Measurements from ENCODE around the gene KCNK1.

Gene KCNK1

DNA sequence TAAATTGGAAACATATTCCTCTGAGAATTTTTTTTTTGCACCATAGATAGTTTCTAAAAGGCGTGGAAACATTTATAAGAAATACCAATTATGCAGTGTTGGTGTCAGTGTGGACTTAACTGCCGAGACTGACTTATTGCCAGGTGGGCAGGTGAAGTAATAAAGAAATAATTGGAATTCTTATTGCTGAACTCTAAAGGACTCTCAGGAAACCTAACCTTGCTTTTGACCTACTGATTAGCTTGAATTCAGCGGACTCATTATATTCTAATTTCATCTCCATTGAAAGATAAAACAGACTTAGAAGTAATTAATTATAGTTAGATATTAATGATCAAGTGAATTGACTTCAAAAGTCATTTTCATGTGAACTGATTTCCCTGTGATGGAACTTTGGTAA is 26.3 kb downstream of the KCNK1 start:
- DNase-seq: no peak

- DNase-seq: no peak
Measured at GRCh38 chr1:233641029-233641428, 27.1 kb downstream of the KCNK1 start.

DNA sequence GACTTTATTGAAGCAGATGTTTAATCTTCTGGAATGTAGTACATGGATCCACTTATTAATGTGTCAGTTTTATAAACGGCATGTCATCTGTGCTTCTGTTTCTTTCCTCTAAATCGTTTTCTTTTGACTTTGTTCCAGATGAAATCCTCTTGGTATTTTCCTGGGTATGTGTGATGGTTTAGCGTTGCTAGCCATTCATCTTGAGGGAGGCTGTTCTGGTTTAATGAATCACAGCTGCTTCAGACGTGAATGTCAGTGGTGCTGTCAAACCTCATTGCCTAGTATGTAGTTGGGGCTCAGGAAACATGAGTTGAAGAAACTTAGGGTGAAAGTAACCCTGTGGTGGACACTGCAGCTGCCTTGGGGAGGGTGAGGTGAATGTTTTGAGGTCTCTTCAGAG is 33.2 kb downstream of the KCNK1 start:
- no peak for DNase-seq

DNA sequence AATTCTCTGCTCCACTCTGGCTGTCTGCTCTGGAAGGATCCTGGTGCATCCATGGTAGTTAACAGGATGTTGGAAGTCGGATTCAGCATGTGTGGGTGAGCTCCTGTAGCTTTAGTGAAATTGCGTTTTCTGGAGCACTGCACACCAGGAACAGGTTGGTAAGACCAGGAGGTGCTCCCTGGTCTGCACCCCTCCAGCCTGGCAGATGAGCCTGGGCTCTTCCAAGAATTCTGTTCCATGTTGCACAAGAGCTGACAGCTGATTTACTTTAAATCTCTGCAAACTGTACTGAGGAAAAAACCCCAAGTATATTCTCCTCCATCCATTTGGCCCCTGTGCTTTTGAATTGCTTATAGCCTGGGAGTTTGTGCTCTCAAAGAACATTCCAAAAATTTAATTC is 33.7 kb downstream of the KCNK1 start:
- DNase-seq: no peak

DNA sequence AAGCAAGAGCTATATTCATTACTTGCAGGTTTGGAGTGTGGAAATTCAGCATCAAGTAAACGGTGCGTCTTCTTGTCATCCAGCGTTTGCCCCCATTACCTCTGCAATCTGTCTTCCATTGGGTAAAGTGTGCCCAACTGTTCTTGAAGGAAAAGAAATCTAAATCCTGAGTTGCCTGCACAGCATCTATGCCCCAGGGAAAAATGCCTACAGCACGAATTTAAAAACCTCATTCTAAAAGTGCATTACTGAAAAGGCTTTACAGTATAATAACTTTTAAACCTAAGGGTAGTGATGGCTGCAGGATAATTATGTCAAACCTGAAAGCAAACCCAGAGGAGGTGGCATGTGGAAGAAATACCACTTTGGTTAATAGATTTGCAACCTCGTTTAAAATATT is 37.2 kb downstream of the KCNK1 start:
- no peak for DNase-seq

DNA sequence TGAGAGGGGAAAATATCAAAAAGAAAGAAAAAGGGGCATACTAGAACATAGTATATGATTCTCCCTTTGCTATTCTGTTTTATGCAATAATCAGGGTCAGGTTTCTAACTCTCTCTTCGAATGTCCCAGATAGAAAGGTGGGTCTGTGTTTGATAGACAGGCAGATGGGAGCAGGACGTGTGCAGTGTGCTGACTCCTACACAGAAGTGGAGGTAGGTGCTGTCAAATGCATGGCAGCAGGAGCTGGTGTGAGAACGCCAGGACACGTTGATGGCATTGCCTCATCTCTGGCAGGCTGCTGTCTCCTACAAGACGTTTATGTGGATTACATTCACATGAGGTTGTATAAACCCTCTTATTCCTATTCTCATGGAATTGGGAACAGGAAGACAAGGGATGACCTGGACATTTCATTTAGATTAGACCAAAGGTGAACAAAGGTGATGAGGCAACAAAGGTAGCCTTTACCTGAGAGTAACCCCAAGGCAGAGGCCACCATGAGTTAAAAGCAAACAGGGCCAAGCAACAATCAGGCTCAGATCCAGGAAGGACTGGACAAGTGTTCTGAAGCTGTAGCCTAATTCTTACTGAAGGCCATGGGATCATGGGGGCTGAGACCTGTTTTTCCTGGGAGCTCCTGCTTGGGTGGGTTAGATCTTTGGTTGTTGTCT is 37.8 kb downstream of the KCNK1 start:
- no peak for DNase-seq

- DNase-seq: no peak
Measured at GRCh38 chr1:233652526-233652925, 38.6 kb downstream of the KCNK1 start.

- DNase-seq: no peak
Measured at GRCh38 chr1:233654658-233655280, 40.9 kb downstream of the KCNK1 start.

DNA sequence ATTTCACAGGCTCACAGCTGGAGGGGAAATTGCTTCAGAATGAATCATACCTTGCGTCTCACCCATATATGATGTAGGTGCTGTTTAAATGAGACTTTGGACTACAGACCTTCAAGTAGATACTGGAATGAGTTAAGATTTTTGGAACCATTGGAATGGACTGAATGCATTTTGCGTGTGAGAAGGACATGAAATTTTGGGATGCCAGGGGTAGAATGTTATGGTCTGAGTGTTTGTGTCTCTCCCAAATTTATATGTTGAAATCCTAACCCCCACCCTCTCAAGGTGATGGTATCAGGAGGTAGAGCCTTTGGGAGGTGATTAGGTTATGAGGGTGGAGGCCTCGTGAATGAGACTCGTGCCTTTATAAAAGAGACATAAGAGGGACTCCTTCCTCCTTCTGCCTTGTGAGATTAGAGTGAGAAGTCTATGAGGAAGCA is 41.4 kb downstream of the KCNK1 start:
- DNase-seq: no peak

GRCh38 chr1:233656032-233656635 is 42.2 kb downstream of the KCNK1 start:
- DNase-seq: no peak

- no peak for DNase-seq
Measured at GRCh38 chr1:233656687-233657086, 42.8 kb downstream of the KCNK1 start.

- no peak for DNase-seq
Measured at GRCh38 chr1:233657466-233657865, 43.6 kb downstream of the KCNK1 start.

- no peak for DNase-seq
Measured at GRCh38 chr1:233659495-233659894, 45.6 kb downstream of the KCNK1 start.

- no peak for DNase-seq
Measured at GRCh38 chr1:233661376-233662159, 47.7 kb downstream of the KCNK1 start.

DNA sequence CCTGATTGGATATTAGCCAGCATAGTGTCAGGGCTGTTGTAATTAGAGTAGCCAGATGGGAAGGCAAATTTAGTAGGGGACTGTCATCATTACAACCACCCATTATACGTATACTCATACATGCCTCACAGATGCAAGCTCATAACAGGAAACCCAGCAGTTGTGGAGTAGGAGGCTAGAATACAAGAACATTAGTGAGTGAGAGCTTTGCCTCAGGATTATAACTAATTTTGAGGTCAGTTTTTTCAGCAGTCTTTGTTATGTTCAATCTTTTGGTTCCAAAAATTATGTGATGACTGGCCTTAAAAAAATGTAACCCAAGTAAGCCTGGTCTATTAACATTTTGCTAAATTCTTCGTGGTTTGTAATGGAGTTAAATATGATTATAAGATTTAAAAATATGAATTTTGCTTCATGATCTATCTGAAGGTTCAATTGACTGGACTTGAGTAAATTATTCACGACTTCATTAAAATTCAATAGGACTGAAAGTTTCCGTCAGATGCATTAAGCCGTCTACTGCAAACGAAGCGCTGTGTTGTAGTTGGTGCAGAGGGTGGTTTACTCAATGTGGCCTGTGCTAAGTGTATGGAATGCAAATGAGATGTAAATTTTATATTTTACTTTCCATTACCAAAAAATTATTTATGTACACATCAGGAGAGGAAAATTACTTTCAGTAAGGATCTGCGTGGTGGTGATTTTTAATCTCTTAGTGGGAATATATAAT is 48.8 kb downstream of the KCNK1 start:
- no peak for DNase-seq

GRCh38 chr1:233664253-233664652 is 50.3 kb downstream of the KCNK1 start:
- no peak for DNase-seq

DNA sequence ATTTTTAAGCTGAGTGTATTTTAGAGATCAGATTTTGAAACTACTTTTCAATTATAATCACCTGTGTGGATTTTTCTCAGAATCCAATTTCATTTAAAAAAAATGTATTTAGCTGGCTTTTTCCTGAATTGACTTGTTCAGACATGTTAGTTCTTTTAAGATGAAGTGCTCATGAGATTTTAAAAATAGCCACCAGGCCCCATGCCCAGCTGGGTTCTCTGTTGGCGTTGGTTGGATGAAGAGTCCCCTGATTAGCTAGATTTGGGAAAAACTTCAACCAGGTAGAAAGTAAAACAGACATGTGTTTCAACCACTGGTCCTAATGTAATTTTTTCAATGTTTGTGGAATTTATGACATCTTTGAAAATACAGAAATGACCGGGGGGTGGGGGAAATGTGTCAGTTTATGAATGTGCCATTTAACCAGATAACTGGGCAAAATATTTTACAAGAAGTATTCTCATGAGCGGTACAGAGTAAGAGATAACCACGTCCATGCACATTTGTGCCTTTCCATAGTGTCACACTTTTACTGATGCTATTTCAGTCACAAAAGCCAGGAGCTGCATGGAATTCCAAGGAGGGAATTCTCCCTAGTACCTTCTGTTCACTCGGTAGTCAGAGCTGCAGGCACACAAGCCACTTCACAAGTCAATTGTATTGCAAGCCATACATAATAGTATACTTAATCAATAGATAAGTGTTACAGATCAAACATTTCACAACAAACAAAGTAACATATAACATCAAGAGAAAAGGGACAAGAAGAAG is 51.1 kb downstream of the KCNK1 start:
- no peak for DNase-seq

DNA sequence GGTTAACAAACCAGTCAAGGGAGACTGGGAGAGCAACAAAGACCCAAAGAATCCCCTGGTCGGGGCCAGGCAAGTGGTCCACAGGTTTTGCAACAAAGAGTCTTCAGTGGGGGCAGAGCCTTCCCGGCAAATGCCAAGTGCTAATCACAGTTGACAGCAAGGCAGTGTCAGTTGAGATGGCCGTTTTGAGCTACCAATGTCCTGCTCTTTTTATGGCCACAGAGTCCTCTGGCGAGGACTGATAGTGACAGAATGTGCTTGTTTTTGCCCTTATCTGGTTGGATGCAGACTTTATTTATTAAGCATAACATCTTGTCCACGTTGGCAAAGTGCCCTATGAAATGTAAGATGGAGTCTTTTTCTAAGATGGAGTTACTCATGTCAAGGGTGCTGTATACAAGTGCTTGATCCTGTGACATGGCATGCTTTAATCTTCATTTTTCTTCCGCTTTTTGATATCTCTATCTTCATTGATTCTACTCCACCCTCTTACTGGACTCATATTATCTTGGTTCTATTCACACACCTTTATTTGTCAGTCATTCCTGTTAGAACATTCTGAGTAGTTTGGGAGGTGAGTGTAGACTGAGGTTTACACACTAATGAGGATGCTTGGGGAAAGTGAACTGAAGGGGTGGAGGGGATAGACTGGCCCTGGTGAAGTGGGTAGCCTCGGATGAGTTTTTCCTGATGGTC is 51.8 kb downstream of the KCNK1 start:
- DNase-seq: no peak

- no peak for DNase-seq
Measured at GRCh38 chr1:233667741-233668140, 53.8 kb downstream of the KCNK1 start.

GRCh38 chr1:233668146-233668724 is 54.3 kb downstream of the KCNK1 start:
- no peak for DNase-seq

- no peak for DNase-seq
Measured at GRCh38 chr1:233668725-233669294, 54.9 kb downstream of the KCNK1 start.

Data from activated CD4-positive, CD25-positive, alpha-beta regulatory T cell treated with anti-CD3 and anti-CD28 coated beads, Interleukin-2, amount 50 U/mL, for 72 hours (primary cell).